Liver (tissue), 9 donors: ENCODE data around the gene SORCS2. TPM values are rescaled to one million over a fixed set of nuclear protein-coding genes. Genes with fewer than 3 reads are reported as not detected.

Experiments
- DNase-seq: peaks from one replicate; pipeline ENCODE4 v3.0.0-alpha.2; 2017; ENCODE audit warnings: low spot score
- H3K27ac ChIP-seq, 2 donors: one replicate each; pipeline ENCODE4 v1.7.0; 2013; ENCODE audit warnings: inconsistent platforms in 2 of 2, low read length in 2 of 2, control low read depth in 1 of 2, low read depth in 1 of 2, mild to moderate bottlenecking in 1 of 2
- H3K27me3 ChIP-seq, 4 donors: one replicate each; pipeline versions ENCODE4 v1.6.1 to v1.7.0; 2013; ENCODE audit warnings: low read length in 3 of 4, inconsistent platforms in 1 of 4, mild to moderate bottlenecking in 1 of 4, moderate library complexity in 1 of 4; ENCODE audit not compliant: control insufficient read depth in 4 of 4, insufficient read depth in 4 of 4
- H3K36me3 ChIP-seq, 4 donors: one replicate each; pipeline versions ENCODE4 v1.6.1 to v1.7.0; 2013; ENCODE audit warnings: low read length in 3 of 4, mild to moderate bottlenecking in 3 of 4, low read depth in 1 of 4, moderate library complexity in 1 of 4; ENCODE audit not compliant: control insufficient read depth in 4 of 4, insufficient read depth in 3 of 4
- H3K4me1 ChIP-seq, 4 donors: one replicate each; pipeline versions ENCODE4 v1.6.1 to v1.7.0; 2013; ENCODE audit warnings: low read length in 3 of 4, mild to moderate bottlenecking in 3 of 4, moderate library complexity in 1 of 4; ENCODE audit not compliant: control insufficient read depth in 4 of 4, insufficient read depth in 4 of 4
- H3K4me3 ChIP-seq, 3 donors: one replicate each; pipeline versions ENCODE4 v1.6.1 to v1.7.0; 2013; ENCODE audit warnings: low read length in 3 of 3, control low read depth in 1 of 3, low read depth in 1 of 3, mild to moderate bottlenecking in 1 of 3
- H3K9ac ChIP-seq, 2 donors: one replicate each; pipeline ENCODE4 v1.7.0; 2013; ENCODE audit warnings: low read length in 2 of 2, mild to moderate bottlenecking in 2 of 2, moderate library complexity in 2 of 2, control low read depth in 1 of 2, low read depth in 1 of 2
- H3K9me3 ChIP-seq, 4 donors: one replicate each; pipeline versions ENCODE4 v1.6.1 to v1.7.0; 2013; ENCODE audit warnings: low read length in 3 of 4; ENCODE audit not compliant: control insufficient read depth in 4 of 4
- ATF3 ChIP-seq: IDR thresholded peaks from 2 replicates; pipeline ENCODE4 v1.6.1; 2016; ENCODE audit warnings: antibody characterized with exemption
- CTCF ChIP-seq: fragments of 150-350 bp; IDR thresholded peaks from 2 replicates; pipeline ENCODE4 v1.5.1; 2017; ENCODE audit warnings: improper control_type of control experiment, low read depth, low read length; ENCODE audit not compliant: missing input control
- EGR1 ChIP-seq, 2 donors: IDR thresholded peaks; 2 replicates each; pipeline ENCODE4 v1.6.1; 2016 to 2018; ENCODE audit warnings: antibody characterized with exemption in 2 of 2, low read depth in 2 of 2
- FOXA1 ChIP-seq: IDR thresholded peaks from 2 replicates; pipeline ENCODE4 v1.6.1; 2016; ENCODE audit warnings: antibody characterized with exemption
- FOXA2 ChIP-seq: IDR thresholded peaks from 2 replicates; pipeline ENCODE4 v1.6.1; 2016; ENCODE audit warnings: antibody characterized with exemption
- GABPA ChIP-seq, 2 donors: IDR thresholded peaks in 1 of 2; conservative IDR thresholded peaks in 1 of 2; 2 replicates each; pipeline ENCODE4 v1.6.1; 2016; ENCODE audit warnings: antibody characterized with exemption in 2 of 2, mild to moderate bottlenecking in 1 of 2, moderate library complexity in 1 of 2
- HNF4A ChIP-seq, 2 donors: conservative IDR thresholded peaks; 2 replicates each; pipeline ENCODE4 v1.6.1; 2016; ENCODE audit warnings: antibody characterized with exemption in 2 of 2, mild to moderate bottlenecking in 2 of 2
- HNF4G ChIP-seq: IDR thresholded peaks from 2 replicates; pipeline ENCODE4 v1.6.1; 2016; ENCODE audit warnings: antibody characterized with exemption
- JUND ChIP-seq, 2 donors: IDR thresholded peaks; 2 replicates each; pipeline ENCODE4 v1.6.1; 2016; ENCODE audit warnings: antibody characterized with exemption in 2 of 2
- MAX ChIP-seq: IDR thresholded peaks from 2 replicates; pipeline ENCODE4 v1.6.1; 2016; ENCODE audit warnings: antibody characterized with exemption
- RAD21 ChIP-seq, 2 donors: IDR thresholded peaks; 2 replicates each; pipeline ENCODE4 v1.6.1; 2016; ENCODE audit warnings: antibody characterized with exemption in 2 of 2, mild to moderate bottlenecking in 2 of 2
- REST ChIP-seq: IDR thresholded peaks from 2 replicates; pipeline ENCODE4 v1.6.1; 2016; ENCODE audit warnings: antibody characterized with exemption, mild to moderate bottlenecking
- RXRA ChIP-seq, 2 donors: IDR thresholded peaks; 2 replicates each; pipeline ENCODE4 v1.6.1; 2017 to 2018; ENCODE audit warnings: antibody characterized with exemption in 2 of 2, mild to moderate bottlenecking in 1 of 2
- SP1 ChIP-seq: IDR thresholded peaks from 2 replicates; pipeline ENCODE4 v1.6.1; 2018; ENCODE audit warnings: antibody characterized with exemption, mild to moderate bottlenecking
- TAF1 ChIP-seq: conservative IDR thresholded peaks from 2 replicates; pipeline ENCODE4 v1.6.1; 2016; ENCODE audit warnings: antibody characterized with exemption, mild to moderate bottlenecking
- YY1 ChIP-seq: IDR thresholded peaks from 2 replicates; pipeline ENCODE4 v1.6.1; 2016; ENCODE audit warnings: antibody characterized with exemption, mild to moderate bottlenecking
- ZBTB33 ChIP-seq: IDR thresholded peaks from 2 replicates; pipeline ENCODE4 v1.6.1; 2016; ENCODE audit warnings: antibody characterized with exemption
- WGBS: extraction: QIAGEN DNeasy Blood & Tissue Kit; methylation state at CpG from one replicate; pipeline ENCODE4 v1.1.7; 2013; 5-methylcytosine and 5-hydroxymethylcytosine counted together
- polyA plus RNA-seq, 2 donors: library from polyadenylated mRNA; stranded (reverse) in 1 of 2; unstranded in 1 of 2; fragments of 200-250 nt in 1 of 2; fragments of >200 nt in 1 of 2; fragmentation: Nextera tagmentation in 1 of 2; extraction: Ambion mirVana in 1 of 2; gene quantifications; one replicate each; pipeline versions ENCODE4 v1.2.1 to v1.2.3, GENCODE V29; 2013 to 2015
- total RNA-seq, 2 donors: library from RNA; depleted of rRNA; stranded (reverse); fragments of >200 nt; gene quantifications; one replicate each; pipeline ENCODE4 v1.2.3, GENCODE V29; 2014
- donor health status: healthy.
- donor health status: healthy.
- donor health status: healthy.
- donor health status: healthy.
- donor health status: healthy.

SORCS2 gene
- total and polyA plus RNA-seq, 4 donors: 0.10 to 1.4 (median 0.92) TPM

- TF ChIP-seq ATF3 (no peak), CTCF (no peak)
These were observed 7.6 kb downstream of the SORCS2 start (continued) for GRCh38 chr4:7199771-7200441.

GRCh38 chr4:7200801-7201200, 8.5 kb downstream of the SORCS2 start:
- Histone ChIP-seq H3K4me1 (peaks cover 0 to 2% (median 0%) of the 10 kb centered on the region in 4 donors), H3K27ac (no peak overlapping the region), H3K9ac (no peak overlapping the region), H3K9me3 (no peaks in the 10 kb centered on the region), H3K27me3 (no peaks in the 10 kb centered on the region), H3K4me3 (no peak overlapping the region), H3K36me3 (no peaks in the 10 kb centered on the region)
- DNase-seq: no peak
- TF ChIP-seq GABPA (IDR thresholded peaks at IDR 0.05 in 1 of 2, conservative IDR thresholded peaks at IDR 0.05 in 1 of 2): no peak
- no peak for TF ChIP-seq JUND (IDR thresholded peaks at IDR 0.05)
- no peak for TF ChIP-seq REST
- no peak for TF ChIP-seq RAD21 (IDR thresholded peaks at IDR 0.05)
- no peak for TF ChIP-seq RXRA (IDR thresholded peaks at IDR 0.05)
- TF ChIP-seq MAX: no peak
- TF ChIP-seq FOXA1: no peak
- TF ChIP-seq SP1: no peak
- no peak for TF ChIP-seq TAF1
- TF ChIP-seq HNF4A (conservative IDR thresholded peaks at IDR 0.05): no peak
- TF ChIP-seq ZBTB33: no peak
- no peak for TF ChIP-seq HNF4G
- no peak for TF ChIP-seq CTCF
- TF ChIP-seq EGR1 (IDR thresholded peaks at IDR 0.05; ENCODE audit: low read depth in 2 of 2): no peak
- TF ChIP-seq YY1: no peak
- no peak for TF ChIP-seq FOXA2
- no peak for TF ChIP-seq ATF3
- 92% methylated on average over 12 of the region's 12 CpGs for WGBS
